HepG2 (cell line): ENCODE results near the gene KIF2C. TPM values are rescaled to one million over a fixed set of nuclear protein-coding genes. Genes with fewer than 3 reads are reported as not detected.
A peak's percentile ranks its signal among the peaks of the same experiment; 100 is the strongest.

Source experiments
- AKNA ChIP-seq: sonication (generic); formaldehyde crosslinking; IDR thresholded peaks from 2 replicates; pipeline ENCODE4 v1.4.0; 2020; ENCODE audit warnings: missing genetic modification reagents, borderline replicate concordance
- CSRNP1 ChIP-seq: sonication (generic); formaldehyde crosslinking; IDR thresholded peaks from 2 replicates; pipeline ENCODE4 v1.8.1; 2023; ENCODE audit warnings: mild to moderate bottlenecking, missing genetic modification reagents
- ETV5 ChIP-seq: IDR thresholded peaks from 2 replicates; pipeline ENCODE4 v1.6.1; 2018; ENCODE audit warnings: missing biosample characterization, missing genetic modification reagents, inconsistent platforms, borderline replicate concordance
- MTA3 ChIP-seq: sonication (generic); formaldehyde crosslinking; IDR thresholded peaks from 2 replicates; pipeline ENCODE4 v1.4.0; 2020; ENCODE audit warnings: missing genetic modification reagents
- NFKBIZ ChIP-seq: IDR thresholded peaks from 2 replicates; pipeline ENCODE4 v1.6.1; 2018; ENCODE audit warnings: missing genetic modification reagents, missing compliant biosample characterization
- PAXIP1 ChIP-seq: sonication (generic); formaldehyde crosslinking; conservative IDR thresholded peaks from 2 replicates; pipeline ENCODE4 v1.4.0; 2020; ENCODE audit warnings: mild to moderate bottlenecking, missing genetic modification reagents, moderate library complexity
- SIN3B ChIP-seq: fragments of 150-350 bp; IDR thresholded peaks from 2 replicates; pipeline ENCODE4 v1.6.1; 2014; ENCODE audit warnings: low read length
- TARDBP ChIP-seq: sonication (generic); formaldehyde crosslinking; IDR thresholded peaks from 2 replicates; pipeline ENCODE4 v1.8.0; 2022; ENCODE audit warnings: mild to moderate bottlenecking, missing genetic modification reagents
- TFE3 ChIP-seq: IDR thresholded peaks from 2 replicates; pipeline ENCODE4 v1.6.1; 2016
- ZNF513 ChIP-seq: sonication (generic); formaldehyde crosslinking; conservative IDR thresholded peaks from 2 replicates; pipeline ENCODE4 v1.5.0; 2020; ENCODE audit warnings: missing genetic modification reagents
- ZNF530 ChIP-seq: sonication (generic); formaldehyde crosslinking; IDR thresholded peaks from 2 replicates; pipeline ENCODE4 v1.5.0; 2020; ENCODE audit warnings: low read depth, mild to moderate bottlenecking, missing genetic modification reagents
- ZNF556 ChIP-seq: sonication (generic); formaldehyde crosslinking; IDR thresholded peaks from 2 replicates; pipeline ENCODE4 v1.4.0; 2020; ENCODE audit warnings: mild to moderate bottlenecking, missing genetic modification reagents, borderline replicate concordance
- ZNF75D ChIP-seq: sonication (generic); formaldehyde crosslinking; IDR thresholded peaks from 2 replicates; pipeline ENCODE4 v1.8.1; 2023; ENCODE audit warnings: missing genetic modification reagents, mild to moderate bottlenecking, borderline replicate concordance
- ZNF879 ChIP-seq: sonication (generic); formaldehyde crosslinking; IDR thresholded peaks from 2 replicates; pipeline ENCODE4 v1.8.1; 2023; ENCODE audit warnings: missing genetic modification reagents
- polyA plus RNA-seq, 8 experiments: library from polyadenylated mRNA; depleted of rRNA in 3 of 8; stranded (reverse) in 7 of 8; unstranded in 1 of 8; fragments of >200 nt; fragmentation: Illumina TruSeq in 4 of 8; extraction: Trizol in 4 of 8; gene quantifications; 2 replicates each; pipeline versions ENCODE4 v1.2.1 to v1.2.3, GENCODE V29; 2011 to 2016; ENCODE audit warnings: low read depth in 4 of 8, missing spikeins in 1 of 8, mixed read lengths in 1 of 8; ENCODE audit not compliant: insufficient read depth in 1 of 8
- total RNA-seq, 5 experiments: library from RNA; depleted of rRNA; stranded (reverse); fragments of >200 nt; fragmentation: Illumina TruSeq; extraction: Trizol; gene quantifications; 2 replicates each; pipeline ENCODE4 v1.2.3, GENCODE V29; 2016; ENCODE audit warnings: low read depth in 1 of 5

The KIF2C gene
- total and polyA plus RNA-seq, 2 of the 13 experiments (the other 11 are each of a cell fraction or from before 2014, with no cell fraction given): 29.7 to 53.7 TPM

- TF ChIP-seq TFE3 (CRISPR knock-in tag): peak; percentile 63; the same call in 1 of the 2 replicates
- TF ChIP-seq MTA3 (CRISPR knock-in tag): no peak
- TF ChIP-seq ZNF513 (CRISPR knock-in tag): no peak
- no peak for TF ChIP-seq SIN3B
- TF ChIP-seq NFKBIZ (CRISPR knock-in tag): peak; percentile 81; the same call in 1 of the 2 replicates
- no peak for TF ChIP-seq TARDBP
- TF ChIP-seq ZNF75D: no peak
- 0 out of 2 replicates have a peak, but pooled peaks have one; percentile 13 for TF ChIP-seq ZNF556
- TF ChIP-seq CSRNP1 (CRISPR knock-in tag): no peak
- no peak; the same call in 1 of the 2 replicates for TF ChIP-seq ETV5 (CRISPR knock-in tag)
- TF ChIP-seq ZNF530: no peak
- TF ChIP-seq ZNF879: no peak
- TF ChIP-seq PAXIP1 (CRISPR knock-in tag): no peak; the same call in 1 of the 2 replicates
- no peak for TF ChIP-seq AKNA (CRISPR knock-in tag)
Observed at GRCh38 chr1:44808063-44808937, 68.7 kb downstream of the KIF2C start, which contains the start of gene BTBD19 (continued).
